ENCODE data around the gene PPIB.

Gene PPIB

DNA sequence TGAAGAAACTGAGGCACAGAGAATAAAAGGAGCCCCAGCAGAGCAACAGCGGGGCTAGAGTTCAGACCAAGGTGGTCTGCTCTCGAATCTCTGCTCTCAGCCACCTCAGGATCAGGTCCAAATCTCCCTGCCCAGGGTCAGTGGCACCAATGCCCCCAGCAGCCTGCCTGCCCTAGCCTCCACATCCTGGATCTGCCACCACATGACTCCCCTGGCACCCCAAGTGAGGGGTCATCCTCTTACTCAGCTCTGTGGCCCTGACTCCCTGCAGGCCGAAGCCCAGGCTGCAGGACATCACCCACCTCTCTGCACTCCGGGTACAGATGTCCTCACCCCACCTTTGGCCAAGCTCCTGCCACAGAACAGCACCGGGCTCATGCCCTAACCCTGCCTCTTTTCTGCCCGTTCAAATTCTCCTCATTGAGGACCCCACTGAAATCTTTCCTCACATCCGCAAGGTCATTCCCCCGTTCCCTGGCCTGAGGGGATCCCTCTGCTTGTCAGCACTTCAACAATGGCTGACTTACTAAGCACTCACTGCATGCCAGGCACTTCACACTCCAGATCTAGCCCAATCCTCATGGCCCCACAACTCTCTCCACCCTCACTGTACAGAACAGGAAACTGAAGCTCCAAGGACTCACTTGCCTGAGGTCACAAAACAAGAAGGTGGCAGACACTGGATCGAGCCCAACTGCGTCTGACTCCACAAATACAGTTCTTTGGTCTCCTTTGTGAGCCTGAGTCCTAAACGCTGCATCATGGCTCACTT lies 4.3 kb downstream of the PPIB start:
- no peak for DNase-seq (ENCODE audit: low read depth)

- no peak for DNase-seq (ENCODE audit: low read depth)
These were observed 5.2 kb downstream of the PPIB start for GRCh38 chr15:64157599-64158125.

DNA sequence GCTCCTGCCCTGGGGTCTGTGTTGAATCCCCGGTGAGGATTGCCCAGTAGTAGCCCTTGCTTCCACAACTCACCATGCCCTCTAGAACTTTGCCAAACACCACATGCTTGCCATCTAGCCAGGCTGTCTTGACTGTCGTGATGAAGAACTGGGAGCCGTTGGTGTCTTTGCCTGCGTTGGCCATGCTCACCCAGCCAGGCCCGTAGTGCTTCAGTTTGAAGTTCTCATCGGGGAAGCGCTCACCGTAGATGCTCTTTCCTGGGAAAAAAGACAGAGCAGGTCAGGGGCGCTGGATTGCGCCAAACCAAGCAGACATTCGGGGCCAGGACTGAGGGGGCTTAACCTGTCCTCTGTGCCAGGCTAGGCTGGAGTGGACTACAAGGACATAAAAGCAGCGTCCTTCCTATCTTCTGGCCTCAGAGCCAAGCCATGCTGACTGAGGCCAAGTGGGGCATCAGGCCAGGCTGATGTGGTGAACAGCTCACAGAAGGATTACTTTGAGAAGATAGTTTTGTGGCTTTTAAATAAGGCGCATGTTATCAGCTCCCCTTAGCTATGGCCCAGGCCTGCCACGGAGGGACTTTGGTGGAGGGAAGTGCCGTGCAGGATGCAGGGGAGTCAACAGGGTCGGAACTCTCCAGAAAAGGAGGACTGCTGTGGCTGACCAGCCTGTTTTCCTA lies 6.0 kb downstream of the PPIB start:
- no peak for DNase-seq (ENCODE audit: low read depth)

DNA sequence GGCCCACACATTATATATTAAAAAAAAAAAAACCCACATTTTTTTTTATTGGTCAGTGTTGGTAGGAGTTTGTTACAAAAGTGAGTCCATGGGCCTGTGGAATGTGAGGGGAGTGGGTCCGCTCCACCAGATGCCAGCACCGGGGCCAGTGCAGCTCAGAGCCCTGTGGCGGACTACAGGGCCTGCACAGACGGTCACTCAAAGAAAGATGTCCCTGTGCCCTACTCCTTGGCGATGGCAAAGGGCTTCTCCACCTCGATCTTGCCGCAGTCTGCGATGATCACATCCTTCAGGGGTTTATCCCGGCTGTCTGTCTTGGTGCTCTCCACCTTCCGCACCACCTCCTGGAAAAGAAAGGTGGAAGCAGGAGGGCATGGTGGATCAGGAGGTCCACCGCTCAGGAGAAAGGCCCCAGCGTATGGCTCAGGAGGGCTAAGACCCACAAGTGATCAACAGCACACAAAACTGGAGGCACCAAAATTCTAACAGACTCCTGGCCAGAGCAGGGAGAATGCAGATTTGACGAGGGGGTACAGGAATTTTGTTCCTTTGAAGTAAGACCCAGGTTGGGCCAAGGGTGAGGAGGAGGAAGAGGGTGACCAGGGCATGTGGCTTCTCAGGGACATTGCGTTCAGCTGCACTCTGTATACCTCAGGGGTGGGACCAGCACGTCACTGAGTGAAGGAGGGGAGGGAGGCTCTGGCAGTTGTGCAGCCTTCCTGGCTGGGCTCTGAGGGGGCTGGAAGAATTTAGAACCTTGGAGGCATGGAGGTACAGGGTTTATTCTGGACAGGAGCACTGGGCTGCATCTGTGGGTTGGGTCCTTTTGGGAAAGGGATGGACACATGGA lies 6.8 kb downstream of the PPIB start:
- DNase-seq (ENCODE audit: low read depth), result no peak

DNA sequence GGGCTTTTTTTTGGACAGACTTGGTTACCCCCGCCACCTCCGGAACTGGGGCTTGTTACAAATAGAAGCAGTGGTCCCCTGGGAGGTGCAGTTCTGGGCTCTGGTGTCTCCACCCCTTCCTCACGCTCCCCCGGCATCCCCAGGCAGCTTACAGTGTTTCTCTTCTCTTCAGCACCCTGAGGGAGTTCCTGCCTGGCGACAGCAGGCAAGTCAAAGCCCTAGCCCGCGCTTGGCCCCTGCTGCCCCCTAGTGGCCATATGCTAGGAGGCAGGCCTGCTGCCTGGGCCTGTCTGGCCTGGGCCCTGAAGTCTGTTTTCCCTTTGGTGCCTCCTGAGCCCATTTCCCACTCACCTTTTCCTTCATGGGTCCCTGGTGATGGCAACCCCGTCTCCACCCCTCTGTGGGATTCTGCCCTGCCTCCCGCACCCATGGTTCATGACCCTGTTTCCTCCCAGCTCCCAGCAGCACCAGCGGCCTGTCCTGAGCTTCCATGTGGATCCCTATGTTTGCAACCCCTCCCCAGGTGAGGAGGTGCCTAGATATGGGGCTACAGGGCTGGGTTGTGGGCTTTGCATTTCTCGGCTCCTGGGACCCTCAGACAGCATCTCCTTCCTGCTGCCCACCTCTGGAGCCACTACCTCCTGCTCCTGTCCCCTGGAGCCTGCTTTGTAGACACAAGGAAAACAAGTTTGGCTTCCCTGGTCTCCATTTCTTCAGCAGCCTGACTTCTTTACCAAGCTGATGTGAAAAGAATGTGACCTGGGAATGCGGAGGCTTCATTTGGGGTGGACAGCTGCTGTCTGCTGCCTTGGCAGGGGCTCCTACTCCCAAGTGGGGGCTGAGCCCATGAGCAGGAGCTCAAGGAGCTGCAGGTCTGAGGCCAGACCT lies 9.1 kb downstream of the PPIB start:
- DNase-seq (ENCODE audit: low read depth), result peak; percentile 40

GRCh38 chr15:64152507-64153387 lies 10.1 kb downstream of the PPIB start:
- DNase-seq (ENCODE audit: low read depth), result no peak

- no peak for DNase-seq (ENCODE audit: low read depth)
These were observed 10.9 kb downstream of the PPIB start, which contains the start of gene SNX22 for GRCh38 chr15:64151727-64152506. SNX22 (plus strand) TSS chr15:64151731; CDS start chr15:64151776, 45 bp downstream.

DNA sequence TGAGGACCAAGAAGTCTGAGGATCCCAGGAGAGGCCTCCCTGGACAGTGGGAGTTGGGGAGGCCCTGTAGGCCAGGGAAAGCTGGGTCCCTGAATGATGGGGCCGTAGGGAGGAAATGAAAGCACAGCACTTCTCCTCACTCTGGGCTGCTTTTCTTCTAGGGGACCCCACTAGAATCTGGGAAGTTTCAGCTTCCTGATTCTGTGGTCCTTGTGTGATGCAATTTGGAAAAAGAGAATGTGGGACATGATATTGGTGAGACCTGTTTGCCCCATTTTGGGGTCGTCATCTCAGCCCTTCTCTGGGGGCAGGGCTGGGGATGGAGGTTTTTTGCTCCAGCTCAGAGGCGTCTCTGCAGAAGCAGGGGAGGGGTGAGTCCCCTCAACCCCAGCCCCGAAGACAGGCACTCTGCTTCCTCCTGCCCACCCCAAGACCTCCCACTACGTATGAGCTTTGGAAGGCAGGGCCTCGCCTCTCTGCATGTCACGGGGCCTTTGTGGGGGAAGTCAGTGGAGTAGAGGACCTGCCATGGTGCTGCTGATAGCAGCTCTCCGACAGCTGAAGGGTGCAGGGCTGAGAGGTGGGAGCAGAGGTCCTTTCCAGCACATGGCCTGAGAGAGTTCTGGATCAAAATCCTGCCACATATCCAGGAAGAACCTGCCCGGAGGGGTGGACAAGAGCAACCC lies 12.8 kb downstream of the PPIB start:
- no peak for DNase-seq (ENCODE audit: low read depth)

- no peak for DNase-seq (ENCODE audit: low read depth)
These were observed 13.4 kb downstream of the PPIB start for GRCh38 chr15:64149424-64149823.

GRCh38 chr15:64148581-64148980 lies 14.2 kb downstream of the PPIB start:
- no peak for DNase-seq (ENCODE audit: low read depth)

GRCh38 chr15:64148168-64148567 lies 14.7 kb downstream of the PPIB start:
- no peak for DNase-seq (ENCODE audit: low read depth)

GRCh38 chr15:64146885-64147681 lies 15.7 kb downstream of the PPIB start:
- no peak for DNase-seq (ENCODE audit: low read depth)

DNA sequence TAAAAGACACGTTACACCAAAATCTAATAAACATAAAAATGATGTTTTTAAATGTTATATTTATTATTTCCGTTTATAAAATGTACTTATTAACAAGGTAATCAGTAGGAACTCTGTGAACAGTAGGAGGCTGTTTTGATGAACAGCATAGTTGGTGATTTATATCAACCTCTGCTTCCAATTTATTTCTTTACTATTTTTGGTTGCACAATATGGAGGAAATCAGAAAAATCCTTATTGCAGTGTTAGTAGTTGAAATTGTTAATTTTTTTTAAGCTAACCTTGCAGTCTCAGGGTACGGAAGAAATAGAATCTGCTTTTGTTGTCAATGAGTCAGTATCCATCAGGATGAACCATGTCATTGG lies 16.3 kb downstream of the PPIB start:
- DNase-seq (ENCODE audit: low read depth), result no peak

- DNase-seq (ENCODE audit: low read depth), result no peak
These were observed 16.8 kb downstream of the PPIB start for GRCh38 chr15:64146041-64146440.

GRCh38 chr15:64144565-64145281 lies 18.1 kb downstream of the PPIB start:
- no peak for DNase-seq (ENCODE audit: low read depth)

DNA sequence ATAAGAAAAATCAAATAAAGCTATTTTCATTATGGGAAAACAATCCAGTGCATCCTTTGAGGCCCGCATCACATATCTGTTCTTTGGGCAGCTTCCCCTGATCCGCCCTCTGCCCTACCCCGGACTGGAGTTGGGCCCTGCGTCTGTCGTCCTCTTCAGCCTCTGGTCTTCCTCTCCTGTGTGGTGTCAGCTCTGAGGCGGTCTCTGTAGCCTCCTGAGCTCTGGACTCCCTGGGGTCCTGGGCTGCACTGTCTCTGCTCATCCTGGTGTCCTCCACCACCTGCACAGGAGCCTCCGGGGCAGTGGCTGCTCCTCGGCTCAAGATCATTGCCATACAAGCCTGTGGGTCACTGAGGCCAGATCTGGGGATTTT lies 18.6 kb downstream of the PPIB start:
- no peak for DNase-seq (ENCODE audit: low read depth)

DNA sequence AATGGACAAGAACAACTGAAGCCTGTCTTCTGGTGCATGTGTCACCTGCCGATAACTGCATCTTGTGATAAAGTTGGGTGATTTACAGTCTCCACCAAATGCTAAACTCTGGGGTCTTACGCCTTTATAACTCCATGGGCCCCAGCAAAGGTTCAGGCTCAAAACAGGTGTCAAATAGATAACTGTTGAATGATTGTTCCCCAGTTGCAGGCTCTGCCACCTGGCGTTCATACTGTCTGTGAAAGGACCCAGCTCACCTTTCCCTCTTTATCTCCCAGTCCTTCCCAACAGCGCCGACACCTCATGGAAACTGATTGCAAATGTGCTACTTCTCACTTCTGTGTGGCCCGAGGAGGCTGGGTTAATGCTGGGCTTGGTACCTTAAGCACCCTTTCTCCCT lies 19.5 kb downstream of the PPIB start:
- DNase-seq (ENCODE audit: low read depth), result no peak
